Astrocyte (in vitro differentiated cells and primary cell): ENCODE data around the gene ENTPD2. TPM values are rescaled to one million over a fixed set of nuclear protein-coding genes. Genes with fewer than 3 reads are reported as not detected.

Experiments used
- DNase-seq: peaks from one replicate; pipeline ENCODE4 v3.0.0-alpha.2; 2010; ENCODE audit warnings: low read depth
- FAIRE-seq: peaks from 2 replicates; lab custom pipeline; 2011; peaks lifted over from hg19 to GRCh38; lab: Jason Lieb, UNC
- H2AFZ ChIP-seq: 2 replicates; pipeline ENCODE4 v1.6.0; 2012; ENCODE audit warnings: low read depth, low read length, inconsistent platforms
- H3K27ac ChIP-seq: 2 replicates; pipeline ENCODE4 v1.5.1; 2011; ENCODE audit warnings: low read depth, low read length, inconsistent platforms
- H3K27me3 ChIP-seq: 2 replicates; pipeline ENCODE4 v1.6.0; 2011; ENCODE audit warnings: low read length, inconsistent platforms; ENCODE audit not compliant: insufficient read depth
- H3K36me3 ChIP-seq: 2 replicates; pipeline ENCODE4 v1.5.1; 2011; ENCODE audit warnings: low read length, inconsistent platforms; ENCODE audit not compliant: insufficient read depth
- H3K4me1 ChIP-seq: 2 replicates; pipeline ENCODE4 v1.5.1; 2011; ENCODE audit warnings: low read length, inconsistent platforms; ENCODE audit not compliant: insufficient read depth
- H3K4me2 ChIP-seq: 2 replicates; pipeline ENCODE4 v1.6.0; 2012; ENCODE audit warnings: low read length, inconsistent platforms
- H3K4me3 ChIP-seq: 2 replicates; pipeline ENCODE4 v1.5.1; 2011; ENCODE audit warnings: low read depth, mild to moderate bottlenecking, low read length, inconsistent platforms; ENCODE audit not compliant: insufficient read depth
- H3K79me2 ChIP-seq: 2 replicates; pipeline ENCODE4 v1.6.0; 2012; ENCODE audit warnings: mild to moderate bottlenecking, low read length, inconsistent platforms; ENCODE audit not compliant: insufficient read depth
- H3K9ac ChIP-seq: 2 replicates; pipeline ENCODE4 v1.6.0; 2012; ENCODE audit warnings: mild to moderate bottlenecking, low read length, inconsistent platforms
- H3K9me3 ChIP-seq: 2 replicates; pipeline ENCODE4 v1.5.1; 2012; ENCODE audit warnings: low read depth, mild to moderate bottlenecking, low read length, inconsistent platforms; ENCODE audit not compliant: insufficient read depth
- H4K20me1 ChIP-seq: 2 replicates; pipeline ENCODE4 v1.6.0; 2012; ENCODE audit warnings: low read length, inconsistent platforms; ENCODE audit not compliant: insufficient read depth
- H3K27ac Mint-ChIP-seq: one replicate; pipeline ENCODE4 v1.8.0; 2021; ENCODE audit warnings: mild to moderate bottlenecking, mixed read lengths; ENCODE audit not compliant: unreplicated experiment
- H3K27me3 Mint-ChIP-seq: one replicate; pipeline ENCODE4 v1.8.0; 2021; ENCODE audit warnings: low read depth, mixed read lengths; ENCODE audit not compliant: unreplicated experiment
- H3K36me3 Mint-ChIP-seq: one replicate; pipeline ENCODE4 v1.8.0; 2021; ENCODE audit warnings: low read depth, mixed read lengths; ENCODE audit not compliant: unreplicated experiment
- H3K4me1 Mint-ChIP-seq: one replicate; pipeline ENCODE4 v1.8.0; 2021; ENCODE audit warnings: low read depth, mixed read lengths; ENCODE audit not compliant: unreplicated experiment
- H3K4me3 Mint-ChIP-seq: one replicate; pipeline ENCODE4 v1.8.0; 2021; ENCODE audit warnings: mild to moderate bottlenecking, moderate library complexity, mixed read lengths; ENCODE audit not compliant: unreplicated experiment
- H3K9me3 Mint-ChIP-seq: one replicate; pipeline ENCODE4 v1.8.0; 2021; ENCODE audit warnings: mild to moderate bottlenecking, mixed read lengths; ENCODE audit not compliant: unreplicated experiment
- EZH2 ChIP-seq: IDR thresholded peaks from 2 replicates; pipeline ENCODE4 v1.6.1; 2012; ENCODE audit warnings: mild to moderate bottlenecking, low read length, inconsistent platforms; ENCODE audit not compliant: insufficient read depth
- total RNA-seq: library from RNA; stranded (reverse); gene quantifications from 2 replicates; pipeline ENCODE4 v1.2.1, GENCODE V29; 2021
- TF ChIP-seq, protein P1 (sequence below): IDR thresholded peaks from 2 replicates; pipeline ENCODE4 v1.5.1; 2011; ENCODE audit warnings: low read depth, mild to moderate bottlenecking, inconsistent platforms, low read length, moderate library complexity; ENCODE audit not compliant: insufficient read depth

Gene ENTPD2
- total RNA-seq, 1 donor from 2014 or later, result 0.14 TPM

DNA sequence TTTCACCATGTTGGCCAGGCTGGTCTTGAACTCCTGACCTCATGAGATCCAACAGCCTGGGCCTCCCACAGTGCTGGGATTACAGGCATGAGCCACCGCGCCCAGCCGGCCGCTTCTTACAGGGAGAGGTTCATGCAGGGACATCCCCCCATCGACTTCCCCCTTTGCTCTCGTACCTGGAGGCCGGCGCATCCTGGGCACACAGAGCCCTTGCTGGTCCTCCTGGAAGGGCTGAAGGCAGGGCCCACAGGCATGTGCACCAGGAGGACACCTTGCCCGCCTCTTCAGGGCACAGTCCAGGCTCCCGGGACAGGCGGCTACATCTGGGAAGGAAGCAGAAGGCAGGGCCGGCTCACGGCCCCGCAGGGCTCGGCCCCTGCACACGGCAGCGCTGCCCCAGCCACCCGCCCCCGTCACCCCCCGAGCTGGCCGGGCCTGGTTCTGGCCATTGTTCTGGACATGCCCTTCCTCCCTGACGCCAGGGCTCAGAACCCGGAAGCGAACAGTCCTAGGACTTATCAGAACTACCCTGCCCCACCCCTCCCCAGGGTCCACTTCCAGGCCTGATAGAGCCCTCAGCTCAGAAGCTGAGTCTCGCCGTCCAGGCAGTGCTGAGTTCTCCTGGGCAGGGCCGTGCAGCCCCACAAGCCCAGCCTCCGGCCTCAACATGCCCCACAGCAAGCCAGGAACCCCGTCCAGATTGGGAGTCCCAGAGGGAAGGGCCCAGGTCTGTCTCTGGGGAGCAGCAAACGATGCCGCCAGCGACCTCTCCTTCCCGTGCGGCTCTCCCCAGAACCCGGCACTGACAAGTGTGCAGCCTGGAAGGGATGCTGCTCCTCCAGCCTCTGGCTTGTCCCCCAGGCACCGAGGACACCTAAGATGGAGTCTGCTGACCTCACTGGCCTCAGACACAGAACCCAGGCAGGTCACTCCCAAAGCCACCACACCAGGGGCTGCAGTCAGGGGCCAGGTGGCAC lies 10.8 kb downstream of the ENTPD2 start:
- Histone ChIP-seq H3K36me3 (no peaks in the 10 kb centered on the region), H3K27ac (no peak overlapping the region), H3K4me2 (no peak overlapping the region), H3K9ac (no peak overlapping the region), H3K79me2 (peaks cover 22% of the 10 kb centered on the region), H2AFZ (no peak overlapping the region), H3K4me1 (peaks cover 16% of the 10 kb centered on the region), H3K4me3 (no peak overlapping the region), H3K27me3 (no peaks in the 10 kb centered on the region), H3K9me3 (no peaks in the 10 kb centered on the region), H4K20me1 (peaks cover 32% of the 10 kb centered on the region)
- DNase-seq, result no peak
- no peak overlapping the region for H3K27ac Mint-ChIP-seq
- no peaks in the 10 kb centered on the region for H3K9me3 Mint-ChIP-seq
- no peak for FAIRE-seq
- H3K4me3 Mint-ChIP-seq, result no peak overlapping the region
- H3K36me3 Mint-ChIP-seq, result peaks cover 2% of the 10 kb centered on the region
- TF ChIP-seq EZH2, result no peak
- TF ChIP-seq, protein P1, sequence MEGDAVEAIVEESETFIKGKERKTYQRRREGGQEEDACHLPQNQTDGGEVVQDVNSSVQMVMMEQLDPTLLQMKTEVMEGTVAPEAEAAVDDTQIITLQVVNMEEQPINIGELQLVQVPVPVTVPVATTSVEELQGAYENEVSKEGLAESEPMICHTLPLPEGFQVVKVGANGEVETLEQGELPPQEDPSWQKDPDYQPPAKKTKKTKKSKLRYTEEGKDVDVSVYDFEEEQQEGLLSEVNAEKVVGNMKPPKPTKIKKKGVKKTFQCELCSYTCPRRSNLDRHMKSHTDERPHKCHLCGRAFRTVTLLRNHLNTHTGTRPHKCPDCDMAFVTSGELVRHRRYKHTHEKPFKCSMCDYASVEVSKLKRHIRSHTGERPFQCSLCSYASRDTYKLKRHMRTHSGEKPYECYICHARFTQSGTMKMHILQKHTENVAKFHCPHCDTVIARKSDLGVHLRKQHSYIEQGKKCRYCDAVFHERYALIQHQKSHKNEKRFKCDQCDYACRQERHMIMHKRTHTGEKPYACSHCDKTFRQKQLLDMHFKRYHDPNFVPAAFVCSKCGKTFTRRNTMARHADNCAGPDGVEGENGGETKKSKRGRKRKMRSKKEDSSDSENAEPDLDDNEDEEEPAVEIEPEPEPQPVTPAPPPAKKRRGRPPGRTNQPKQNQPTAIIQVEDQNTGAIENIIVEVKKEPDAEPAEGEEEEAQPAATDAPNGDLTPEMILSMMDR, result no peak
- H3K4me1 Mint-ChIP-seq, result peaks cover 2% of the 10 kb centered on the region
- peaks cover 13% of the 10 kb centered on the region for H3K27me3 Mint-ChIP-seq

DNA sequence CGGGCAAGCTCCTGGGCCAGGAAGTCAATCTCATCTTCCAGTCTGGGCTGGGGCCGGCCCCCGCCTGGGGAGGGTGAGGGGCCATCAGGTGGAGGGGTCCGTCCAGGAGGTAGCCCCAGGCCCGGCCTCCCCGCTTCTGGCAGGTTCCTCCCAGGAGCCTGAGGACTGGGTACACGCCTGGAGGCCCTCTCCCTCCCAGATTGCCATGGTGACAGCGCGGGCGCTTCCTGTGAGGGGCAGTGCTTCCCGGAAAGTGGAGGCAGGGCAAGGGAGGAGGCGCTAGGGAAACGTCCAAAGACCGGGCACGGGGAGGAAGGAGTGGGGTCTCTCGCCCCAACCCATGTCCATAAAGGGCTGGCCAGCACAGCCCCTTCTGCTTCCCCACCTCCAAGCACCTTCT lies 12.7 kb downstream of the ENTPD2 start:
- H4K20me1 ChIP-seq, result peaks cover 28% of the 10 kb centered on the region
- no peak for TF ChIP-seq EZH2
- TF ChIP-seq, protein P1, result no peak
- H3K36me3 ChIP-seq, result no peaks in the 10 kb centered on the region
- peaks cover 6% of the 10 kb centered on the region for H3K36me3 Mint-ChIP-seq
- no peaks in the 10 kb centered on the region for H3K9me3 ChIP-seq
- no peak overlapping the region for H3K4me3 ChIP-seq
- H3K4me2 ChIP-seq, result no peak overlapping the region
- no peak overlapping the region for H3K27ac Mint-ChIP-seq
- DNase-seq (no peak), FAIRE-seq (no peak)
- H3K27me3 Mint-ChIP-seq, result no peaks in the 10 kb centered on the region
- no peaks in the 10 kb centered on the region for H3K9me3 Mint-ChIP-seq
- peaks cover 2% of the 10 kb centered on the region for H3K4me1 Mint-ChIP-seq
- H3K4me1 ChIP-seq, result peaks cover 13% of the 10 kb centered on the region
- no peaks in the 10 kb centered on the region for H3K27me3 ChIP-seq
- no peak overlapping the region for H3K4me3 Mint-ChIP-seq
- no peak overlapping the region for H2AFZ ChIP-seq
- no peak overlapping the region for H3K27ac ChIP-seq
- H3K9ac ChIP-seq, result no peak overlapping the region
- peaks cover 22% of the 10 kb centered on the region for H3K79me2 ChIP-seq

DNA sequence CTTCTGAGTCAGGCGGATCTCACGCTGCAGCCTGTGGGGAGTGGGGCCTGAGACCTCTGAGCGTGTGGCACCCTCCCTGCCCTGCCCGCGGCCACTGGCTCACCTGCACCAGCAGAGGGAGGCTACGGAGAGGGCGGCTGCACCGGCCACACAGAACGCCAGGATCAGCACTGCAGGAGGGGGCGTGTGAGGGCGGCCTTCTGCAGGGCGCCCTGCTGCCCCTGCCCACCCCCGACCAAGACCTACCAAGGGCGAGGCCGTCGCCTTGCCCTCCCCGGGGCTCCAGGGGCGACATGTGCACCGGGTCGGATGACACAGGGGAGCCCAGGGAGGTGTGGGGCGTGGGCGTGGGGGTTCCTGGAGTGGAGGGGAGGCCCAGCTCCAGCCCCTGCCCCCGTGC lies 13.3 kb downstream of the ENTPD2 start:
- Histone ChIP-seq H3K4me2 (no peak overlapping the region), H3K27ac (no peak overlapping the region), H2AFZ (no peak overlapping the region), H3K9ac (no peak overlapping the region), H3K4me3 (no peak overlapping the region), H3K79me2 (peaks cover 22% of the 10 kb centered on the region), H4K20me1 (peaks cover 28% of the 10 kb centered on the region), H3K36me3 (no peaks in the 10 kb centered on the region), H3K4me1 (peaks cover 12% of the 10 kb centered on the region), H3K27me3 (no peaks in the 10 kb centered on the region), H3K9me3 (no peaks in the 10 kb centered on the region)
- Mint-ChIP-seq H3K4me3 (no peak overlapping the region), H3K27me3 (no peaks in the 10 kb centered on the region), H3K36me3 (peaks cover 6% of the 10 kb centered on the region), H3K9me3 (no peaks in the 10 kb centered on the region), H3K27ac (no peak overlapping the region), H3K4me1 (peaks cover 2% of the 10 kb centered on the region)
- no peak for TF ChIP-seq EZH2
- TF ChIP-seq, protein P1, result no peak
- FAIRE-seq, result no peak
- no peak for DNase-seq
